ENCODE data around the gene CNN2. TPM values are rescaled to one million over a fixed set of nuclear protein-coding genes. Genes with fewer than 3 reads are reported as not detected.
A peak's percentile ranks its signal among the peaks of the same experiment; 100 is the strongest.

The CNN2 gene
- total RNA-seq, 2 donors from 2014 or later: 82.9 to 101 TPM

- H3K4me1 ChIP-seq (replicated peaks): peaks cover 6% of the 10 kb centered on the region
Measured at GRCh38 chr19:1065606-1066109, 39.2 kb downstream of the CNN2 start.

GRCh38 chr19:1066251-1066747 is 39.9 kb downstream of the CNN2 start:
- Histone ChIP-seq H3K9me3 (no peaks in the 10 kb centered on the region), H3K4me1 (replicated peaks) (peaks cover 6% of the 10 kb centered on the region), H3K4me3 (no peak overlapping the region), H3K27ac (no peak overlapping the region), H3K36me3 (no peaks in the 10 kb centered on the region), H3K27me3 (replicated peaks; ENCODE audit: insufficient read depth) (peaks cover 16% of the 10 kb centered on the region)
- DNase-seq (ENCODE audit: low spot score): no peak
- WGBS: 44% methylated on average over 15 of the region's 17 CpGs
- TF ChIP-seq POLR2A (IDR thresholded peaks at IDR 0.05) (no peak), POLR2AphosphoS5 (IDR thresholded peaks at IDR 0.05) (no peak), CTCF (IDR thresholded peaks at IDR 0.05) (no peak)
- intact Hi-C loops (cut with DNase I): no loop called here

More at GRCh38 chr19:1065606-1066109, 39.2 kb downstream of the CNN2 start:
- Histone ChIP-seq H3K9me3 (no peaks in the 10 kb centered on the region), H3K27me3 (replicated peaks; ENCODE audit: insufficient read depth) (peaks cover 11% of the 10 kb centered on the region), H3K36me3 (no peaks in the 10 kb centered on the region), H3K27ac (no peak overlapping the region), H3K4me3 (no peak overlapping the region)
- intact Hi-C loops (cut with DNase I): no loop called here
- 51% methylated on average over 16 of the region's 17 CpGs for WGBS
- no peak for DNase-seq (ENCODE audit: low spot score)
- TF ChIP-seq CTCF (IDR thresholded peaks at IDR 0.05): no peak
- TF ChIP-seq POLR2A (IDR thresholded peaks at IDR 0.05): no peak
- no peak for TF ChIP-seq POLR2AphosphoS5 (IDR thresholded peaks at IDR 0.05)

GRCh38 chr19:1066748-1067340 is 40.4 kb downstream of the CNN2 start, which contains the start of gene ARHGAP45:
ARHGAP45 (plus strand) TSS chr19:1067167; CDS start chr19:1067406, 239 bp downstream.
- Histone ChIP-seq H3K4me3 (peak within 1 kb of the TSS; percentile 21 to 31), H3K27me3 (replicated peaks; ENCODE audit: insufficient read depth) (peaks cover 18% of the 10 kb centered on the region), H3K9me3 (no peaks in the 10 kb centered on the region), H3K4me1 (replicated peaks) (peaks cover 6% of the 10 kb centered on the region), H3K27ac (no peak within 1 kb of the TSS), H3K36me3 (no peaks in the 10 kb centered on the region)
- TF ChIP-seq POLR2AphosphoS5 (IDR thresholded peaks at IDR 0.05) (no peak), CTCF (IDR thresholded peaks at IDR 0.05) (no peak), POLR2A (IDR thresholded peaks at IDR 0.05) (no peak)
- WGBS: 4% methylated on average over 33 of the region's 61 CpGs
- intact Hi-C loops (cut with DNase I): no loop called here
- no peak for DNase-seq (ENCODE audit: low spot score)

GRCh38 chr19:1067341-1067957 is 41.0 kb downstream of the CNN2 start:
- 5% methylated on average over 27 of the region's 38 CpGs for WGBS
- Histone ChIP-seq H3K4me1 (replicated peaks) (peaks cover 6% of the 10 kb centered on the region), H3K4me3 (peak overlapping the region; percentile 21 to 31), H3K36me3 (no peaks in the 10 kb centered on the region), H3K9me3 (no peaks in the 10 kb centered on the region), H3K27me3 (replicated peaks; ENCODE audit: insufficient read depth) (peaks cover 18% of the 10 kb centered on the region), H3K27ac (no peak overlapping the region)
- DNase-seq (ENCODE audit: low spot score): no peak
- TF ChIP-seq POLR2AphosphoS5 (IDR thresholded peaks at IDR 0.05): no peak
- intact Hi-C loops (cut with DNase I): no loop called here

- peaks cover 6% of the 10 kb centered on the region for H3K4me1 ChIP-seq (replicated peaks)
- DNase-seq (ENCODE audit: low spot score): no peak
- TF ChIP-seq POLR2A (IDR thresholded peaks at IDR 0.05) (no peak), POLR2AphosphoS5 (IDR thresholded peaks at IDR 0.05) (no peak), CTCF (IDR thresholded peaks at IDR 0.05) (no peak)
- H3K27ac ChIP-seq: no peak overlapping the region
- peak overlapping the region in 1 of 2 donors; percentile 21 for H3K4me3 ChIP-seq
- intact Hi-C loops (cut with DNase I): no loop called here
- H3K27me3 ChIP-seq (replicated peaks; ENCODE audit: insufficient read depth): peaks cover 18% of the 10 kb centered on the region
- no peaks in the 10 kb centered on the region for H3K36me3 ChIP-seq
- WGBS: 67% methylated on average over 45 of the region's 45 CpGs
- H3K9me3 ChIP-seq: no peaks in the 10 kb centered on the region
Measured at GRCh38 chr19:1068009-1069001, 41.9 kb downstream of the CNN2 start.
